Measurements from ENCODE around the gene HAGHL. TPM values are rescaled to one million over a fixed set of nuclear protein-coding genes. Genes with fewer than 3 reads are reported as not detected.
"Not testable (repeated sequence)": the region's sequence is repeated elsewhere in the genome, so short reads cannot be mapped to it uniquely, and the experiment has no call there.

Gene HAGHL
- total and polyA plus RNA-seq, 10 donors: 7.7 to 75.8 (median 20.3) TPM

- TF ChIP-seq POLR2AphosphoS5 (IDR thresholded peaks at IDR 0.05): no peak
- TF ChIP-seq POLR2A (IDR thresholded peaks at IDR 0.05): no peak
- TF ChIP-seq, protein P1, sequence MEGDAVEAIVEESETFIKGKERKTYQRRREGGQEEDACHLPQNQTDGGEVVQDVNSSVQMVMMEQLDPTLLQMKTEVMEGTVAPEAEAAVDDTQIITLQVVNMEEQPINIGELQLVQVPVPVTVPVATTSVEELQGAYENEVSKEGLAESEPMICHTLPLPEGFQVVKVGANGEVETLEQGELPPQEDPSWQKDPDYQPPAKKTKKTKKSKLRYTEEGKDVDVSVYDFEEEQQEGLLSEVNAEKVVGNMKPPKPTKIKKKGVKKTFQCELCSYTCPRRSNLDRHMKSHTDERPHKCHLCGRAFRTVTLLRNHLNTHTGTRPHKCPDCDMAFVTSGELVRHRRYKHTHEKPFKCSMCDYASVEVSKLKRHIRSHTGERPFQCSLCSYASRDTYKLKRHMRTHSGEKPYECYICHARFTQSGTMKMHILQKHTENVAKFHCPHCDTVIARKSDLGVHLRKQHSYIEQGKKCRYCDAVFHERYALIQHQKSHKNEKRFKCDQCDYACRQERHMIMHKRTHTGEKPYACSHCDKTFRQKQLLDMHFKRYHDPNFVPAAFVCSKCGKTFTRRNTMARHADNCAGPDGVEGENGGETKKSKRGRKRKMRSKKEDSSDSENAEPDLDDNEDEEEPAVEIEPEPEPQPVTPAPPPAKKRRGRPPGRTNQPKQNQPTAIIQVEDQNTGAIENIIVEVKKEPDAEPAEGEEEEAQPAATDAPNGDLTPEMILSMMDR (IDR thresholded peaks at IDR 0.05 in 8 of 11, conservative IDR thresholded peaks at IDR 0.05 in 3 of 11): no peak
- intact Hi-C loops (cut with DNase I; ENCODE audit: low total_unique reads): no loop called here
- Histone ChIP-seq H3K36me3 (peaks cover 0 to 34% (median 15%) of the 10 kb centered on the region in 6 donors), H3K27ac (peak overlapping the region; percentile 85 to 94 (median 92)), H3K27me3 (replicated peaks in 1 of 7) (peaks cover 0 to 29% (median 14%) of the 10 kb centered on the region in 7 donors), H3K9me3 (no peaks in the 10 kb centered on the region), H3K4me1 (peaks cover 23 to 74% (median 57%) of the 10 kb centered on the region in 6 donors), H3K4me3 (peak overlapping the region; percentile 77 to 95 (median 86))
- 86 to 90% (median 86%) methylated on average over 16 to 26 of the region's 26 CpGs for WGBS, 5 donors
- DNase-seq: no peak
These were observed 37.6 kb upstream of the HAGHL start for GRCh38 chr16:689175-689897.

- peaks cover 0 to 20% (median 13%) of the 10 kb centered on the region in 6 donors for H3K36me3 ChIP-seq
- H3K4me3 ChIP-seq; DNase-seq; H3K27ac ChIP-seq; H3K9me3 ChIP-seq; intact Hi-C loops (cut with DNase I; ENCODE audit: low total_unique reads): not testable (repeated sequence)
- peaks cover 0 to 48% (median 33%) of the 10 kb centered on the region in 7 donors for H3K27me3 ChIP-seq (replicated peaks in 1 of 7)
- WGBS, 5 donors: 86 to 92% (median 90%) methylated on average over 16 of the region's 16 CpGs
- peaks cover 25 to 73% (median 56%) of the 10 kb centered on the region in 6 donors for H3K4me1 ChIP-seq
These were observed 35.7 kb upstream of the HAGHL start for GRCh38 chr16:691242-691641.

DNA sequence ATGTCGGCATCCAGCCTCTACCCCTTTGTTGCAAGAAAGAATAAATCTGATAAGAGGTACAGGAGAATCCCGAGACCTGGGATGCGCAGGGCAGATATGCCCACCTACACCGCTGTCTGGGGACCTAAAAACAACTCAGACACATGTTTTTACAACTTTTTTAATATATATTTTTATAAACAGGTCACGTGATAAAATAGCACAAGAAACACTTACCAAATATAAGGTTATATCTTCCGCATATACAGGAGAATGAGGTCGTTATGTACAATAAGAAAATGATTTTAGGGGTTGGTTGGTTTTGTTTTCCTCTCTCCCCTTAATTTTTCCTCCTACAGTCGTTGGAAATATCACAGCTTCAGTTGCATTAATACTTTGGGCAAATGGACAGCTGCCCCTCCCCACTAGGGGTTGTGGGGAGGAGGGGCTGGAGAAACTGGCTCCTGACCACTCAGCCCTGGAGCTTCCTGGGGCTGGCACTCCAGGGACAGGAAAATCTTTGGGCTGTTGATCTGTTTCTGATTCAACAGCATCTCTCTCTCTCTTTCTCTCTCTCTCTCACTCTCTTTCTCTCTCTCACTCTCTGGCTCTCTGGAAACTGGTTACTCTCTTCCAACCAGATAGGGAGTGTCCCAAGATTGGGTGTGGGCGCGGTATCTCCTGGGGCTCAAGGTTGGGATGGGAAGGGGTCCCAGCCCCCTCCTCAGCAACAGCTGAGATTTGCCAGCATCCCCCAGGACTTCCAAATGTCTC is 34.4 kb upstream of the HAGHL start:
- TF ChIP-seq POLR2A (IDR thresholded peaks at IDR 0.05) (no peak), POLR2AphosphoS5 (IDR thresholded peaks at IDR 0.05) (no peak)
- TF ChIP-seq, protein P1 (IDR thresholded peaks at IDR 0.05 in 8 of 11, conservative IDR thresholded peaks at IDR 0.05 in 3 of 11): no peak
- WGBS, 5 donors: 70 to 77% (median 75%) methylated on average over 10 of the region's 10 CpGs
- peaks cover 0 to 61% (median 39%) of the 10 kb centered on the region in 7 donors for H3K27me3 ChIP-seq (replicated peaks in 1 of 7)
- H3K9me3 ChIP-seq: no peaks in the 10 kb centered on the region
- no peak for DNase-seq
- H3K4me3 ChIP-seq: no peak overlapping the region
- no peak overlapping the region for H3K27ac ChIP-seq
- intact Hi-C loops (cut with DNase I; ENCODE audit: low total_unique reads): no loop called here
- peaks cover 0 to 7% (median 1%) of the 10 kb centered on the region in 6 donors for H3K36me3 ChIP-seq
- H3K4me1 ChIP-seq: peaks cover 25 to 66% (median 54%) of the 10 kb centered on the region in 6 donors

DNA sequence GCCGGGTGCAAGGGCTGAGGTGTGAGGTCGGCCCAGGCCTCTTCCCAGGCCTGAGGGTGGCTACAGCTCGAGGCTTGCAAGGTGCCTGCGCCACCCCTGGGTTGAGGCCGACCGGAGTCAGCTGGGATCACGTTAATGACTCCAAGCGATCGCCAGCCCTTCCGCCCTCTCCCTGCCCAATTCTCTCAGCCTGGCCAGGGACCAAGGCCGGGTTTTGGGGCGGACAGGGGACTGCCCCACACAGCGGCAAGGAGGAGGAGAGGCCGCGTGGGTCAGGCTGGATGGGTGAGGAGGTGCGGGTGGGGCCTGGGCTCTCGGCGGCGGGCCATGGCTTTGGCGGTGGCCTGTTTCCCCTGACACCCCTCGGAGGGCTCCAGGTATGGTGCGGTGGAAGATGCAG is 33.5 kb upstream of the HAGHL start:
- Histone ChIP-seq H3K4me1 (peaks cover 25 to 58% (median 49%) of the 10 kb centered on the region in 6 donors), H3K27me3 (replicated peaks in 1 of 7) (peaks cover 0 to 69% (median 39%) of the 10 kb centered on the region in 7 donors), H3K27ac (no peak overlapping the region)

More for the DNA sequence above, 33.5 kb upstream of the HAGHL start:
- TF ChIP-seq POLR2A (IDR thresholded peaks at IDR 0.05) (no peak), POLR2AphosphoS5 (IDR thresholded peaks at IDR 0.05) (peak in 1 of 3 donors; percentile 19)
- TF ChIP-seq, protein P1 (IDR thresholded peaks at IDR 0.05 in 8 of 11, conservative IDR thresholded peaks at IDR 0.05 in 3 of 11): no peak
- Histone ChIP-seq H3K9me3 (no peaks in the 10 kb centered on the region), H3K4me3 (peak overlapping the region in 1 of 8 donors; percentile 72), H3K36me3 (no peaks in the 10 kb centered on the region)
- intact Hi-C loops (cut with DNase I; ENCODE audit: low total_unique reads): no loop called here
- WGBS, 5 donors: 43 to 67% (median 53%) methylated on average over 9 to 22 of the region's 22 CpGs
- no peak for DNase-seq

Data from spleen (tissue), 11 donors.